H1 (cell line): ENCODE data around the gene ZFP1. TPM values are rescaled to one million over a fixed set of nuclear protein-coding genes. Genes with fewer than 3 reads are reported as not detected.

ENCODE experiments used
- CTCF ChIA-PET: fragments of 300-600 bp; sonication (Branson Sonifier 250); formaldehyde crosslinking; loops from one replicate; lab custom pipeline; 2021; ENCODE audit not compliant: partially characterized antibody; lab: Charles Lee
- POLR2A ChIA-PET: fragments of 300-600 bp; sonication (Branson Sonifier 250); formaldehyde crosslinking; loops from one replicate; lab custom pipeline; 2021; ENCODE audit warnings: inconsistent platforms; ENCODE audit not compliant: partially characterized antibody; lab: Charles Lee
- DNase-seq, 2 experiments: peaks; one replicate each; pipeline versions ENCODE4 v3.0.0 to v3.0.0-alpha.2; 2010 to 2022; ENCODE audit warnings: low spot score in 2 of 2, low read depth in 1 of 2, mixed read lengths in 1 of 2
- FAIRE-seq: peaks from 2 replicates; lab custom pipeline; 2011; peaks lifted over from hg19 to GRCh38; lab: Jason Lieb, UNC
- H2AFZ ChIP-seq: 2 replicates; pipeline ENCODE4 v1.8.1; 2012; ENCODE audit warnings: low read length, inconsistent platforms
- H2AK5ac ChIP-seq: 2 replicates; pipeline ENCODE4 v1.6.1; 2013; ENCODE audit warnings: low read depth, low read length
- H2BK120ac ChIP-seq: replicated peaks from 2 replicates; pipeline ENCODE3; 2013; ENCODE audit warnings: low read depth, low read length, inconsistent platforms
- H2BK12ac ChIP-seq: 2 replicates; pipeline ENCODE4 v1.6.1; 2013; ENCODE audit warnings: low read depth, low read length
- H2BK15ac ChIP-seq: 2 replicates; pipeline ENCODE4 v1.6.1; 2013; ENCODE audit warnings: low read length
- H2BK20ac ChIP-seq: 2 replicates; pipeline ENCODE4 v1.6.1; 2013; ENCODE audit warnings: low read length
- H2BK5ac ChIP-seq: 2 replicates; pipeline ENCODE4 v1.6.1; 2013; ENCODE audit warnings: low read depth, low read length
- H3K14ac ChIP-seq: 2 replicates; pipeline ENCODE4 v1.6.1; 2013; ENCODE audit warnings: inconsistent platforms; ENCODE audit not compliant: insufficient read length
- H3K18ac ChIP-seq: 2 replicates; pipeline ENCODE4 v1.6.1; 2013; ENCODE audit warnings: low read length; ENCODE audit errors: extremely low read depth
- H3K23ac ChIP-seq: 2 replicates; pipeline ENCODE4 v1.6.1; 2013; ENCODE audit warnings: inconsistent platforms; ENCODE audit not compliant: insufficient read length
- H3K23me2 ChIP-seq: 2 replicates; pipeline ENCODE4 v1.6.1; 2013; ENCODE audit warnings: low read depth, low read length
- H3K27ac ChIP-seq: 2 replicates; pipeline ENCODE4 v1.6.1; 2011; ENCODE audit warnings: low read depth, low read length, inconsistent platforms
- H3K27me3 ChIP-seq, 4 experiments: replicated peaks in 1 of 4; 1 replicate in 1 of 4; 2 replicates in 3 of 4; pipeline versions ENCODE4 v1.6.1 to v1.8.1; 2011 to 2013; ENCODE audit warnings: low read length in 3 of 4, mild to moderate bottlenecking in 3 of 4, inconsistent platforms in 2 of 4, mixed read lengths in 2 of 4, moderate library complexity in 1 of 4; ENCODE audit not compliant: control insufficient read depth in 3 of 4, insufficient read depth in 3 of 4; ENCODE audit errors: extremely low read depth in 1 of 4
- H3K36me3 ChIP-seq, 4 experiments: 2 replicates each; pipeline versions ENCODE4 v1.6.1 to v1.8.1; 2011 to 2013; ENCODE audit warnings: mild to moderate bottlenecking in 4 of 4, low read length in 3 of 4, moderate library complexity in 2 of 4, control low read depth in 1 of 4, inconsistent platforms in 1 of 4; ENCODE audit not compliant: insufficient read depth in 4 of 4, control insufficient read depth in 2 of 4
- H3K4ac ChIP-seq: replicated peaks from 2 replicates; pipeline ENCODE3; 2013; ENCODE audit warnings: low read length, low read depth, mixed read lengths, inconsistent platforms; ENCODE audit not compliant: insufficient read length
- H3K4me1 ChIP-seq, 4 experiments: replicated peaks in 1 of 4; 1 replicate in 1 of 4; 2 replicates in 3 of 4; pipeline versions ENCODE4 v1.6.1 to v1.8.1; 2011 to 2013; ENCODE audit warnings: low read length in 3 of 4, inconsistent platforms in 2 of 4, mixed read lengths in 1 of 4; ENCODE audit not compliant: insufficient read depth in 4 of 4, control insufficient read depth in 3 of 4
- H3K4me2 ChIP-seq, 2 experiments: 2 replicates each; pipeline versions ENCODE4 v1.6.1 to v1.8.1; 2011 to 2013; ENCODE audit warnings: low read depth in 2 of 2, low read length in 2 of 2, control low read depth in 1 of 2, inconsistent platforms in 1 of 2, mild to moderate bottlenecking in 1 of 2; ENCODE audit not compliant: insufficient read depth in 1 of 2
- H3K4me3 ChIP-seq, 4 experiments: fragments of 200-600, 300-600 bp in 1 of 4; sonication (generic), shearing (Covaris generic), sonication (Bioruptor Twin) in 1 of 4; 2 replicates each; pipeline versions ENCODE4 v1.5.1 to v1.8.1; 2011 to 2016; ENCODE audit warnings: low read length in 4 of 4, low read depth in 3 of 4, control low read depth in 2 of 4, inconsistent platforms in 2 of 4, mild to moderate bottlenecking in 2 of 4, mixed read lengths in 1 of 4, moderate library complexity in 1 of 4; ENCODE audit not compliant: insufficient read depth in 2 of 4; ENCODE audit errors: extremely low read depth in 1 of 4
- H3K56ac ChIP-seq: replicated peaks from 2 replicates; pipeline ENCODE3; 2013; ENCODE audit warnings: low read depth, mild to moderate bottlenecking, mixed read lengths, low read length, inconsistent platforms; ENCODE audit not compliant: insufficient read length
- H3K79me1 ChIP-seq: 2 replicates; pipeline ENCODE4 v1.6.1; 2013; ENCODE audit warnings: low read depth, low read length, control low read depth
- H3K79me2 ChIP-seq, 2 experiments: 2 replicates each; pipeline versions ENCODE4 v1.6.1 to v1.8.1; 2012 to 2013; ENCODE audit warnings: low read length in 2 of 2, mild to moderate bottlenecking in 2 of 2, inconsistent platforms in 1 of 2; ENCODE audit not compliant: insufficient read depth in 2 of 2, control insufficient read depth in 1 of 2
- H3K9ac ChIP-seq, 4 experiments: replicated peaks in 1 of 4; 1 replicate in 1 of 4; 2 replicates in 3 of 4; pipeline versions ENCODE4 v1.6.1 to v1.8.1; 2011 to 2013; ENCODE audit warnings: low read depth in 3 of 4, low read length in 3 of 4, control low read depth in 2 of 4, mild to moderate bottlenecking in 2 of 4, moderate library complexity in 2 of 4, inconsistent platforms in 1 of 4; ENCODE audit errors: extremely low read depth in 1 of 4
- H3K9me3 ChIP-seq, 2 experiments: 2 replicates each; pipeline versions ENCODE4 v1.6.1 to v1.8.1; 2012 to 2013; ENCODE audit warnings: mild to moderate bottlenecking in 2 of 2, moderate library complexity in 2 of 2, control low read depth in 1 of 2, inconsistent platforms in 1 of 2, low read depth in 1 of 2, low read length in 1 of 2, mixed read lengths in 1 of 2; ENCODE audit not compliant: insufficient read depth in 2 of 2
- H4K20me1 ChIP-seq, 2 experiments: replicated peaks in 1 of 2; 2 replicates each; pipeline versions ENCODE3 to v1.8.1; 2011 to 2013; ENCODE audit warnings: inconsistent platforms in 2 of 2, low read length in 2 of 2, mild to moderate bottlenecking in 1 of 2; ENCODE audit not compliant: insufficient read depth in 2 of 2, control insufficient read depth in 1 of 2
- H4K5ac ChIP-seq: 2 replicates; pipeline ENCODE4 v1.6.1; 2013; ENCODE audit warnings: low read length, low read depth, mixed read lengths, inconsistent platforms; ENCODE audit not compliant: insufficient read length
- H4K8ac ChIP-seq: 2 replicates; pipeline ENCODE4 v1.8.0; 2013; ENCODE audit warnings: mild to moderate bottlenecking, moderate library complexity, low read length, inconsistent platforms; ENCODE audit not compliant: insufficient read depth; ENCODE audit errors: extremely low read depth
- H4K91ac ChIP-seq: replicated peaks from 2 replicates; pipeline ENCODE3; 2013; ENCODE audit warnings: low read length, mixed read lengths, inconsistent platforms; ENCODE audit not compliant: insufficient read length
- SIRT6 ChIP-seq: IDR thresholded peaks from one replicate; pipeline ENCODE4 v1.7.1; 2012; ENCODE audit warnings: low read length, inconsistent platforms
- WGBS, 2 experiments: shearing (Covaris generic) in 1 of 2; methylation state at CpG; one replicate each; pipeline versions ENCODE4 v1.1.6 to v1.1.7; 2013 to 2015; ENCODE audit warnings: low lambda C conversion rate in 2 of 2, mixed read lengths in 2 of 2, inconsistent platforms in 1 of 2, low coverage in 1 of 2, missing lambda C conversion rate in 1 of 2; ENCODE audit not compliant: insufficient replicate concordance in 2 of 2, insufficient coverage in 1 of 2, insufficient read length in 1 of 2; ENCODE audit errors: extremely low coverage in 1 of 2, missing lambda C conversion rate in 1 of 2; 5-methylcytosine and 5-hydroxymethylcytosine counted together
- polyA plus RNA-seq, 7 experiments: library from polyadenylated mRNA; depleted of rRNA in 3 of 7; stranded (reverse) in 5 of 7; unstranded in 2 of 7; fragments of >200 nt in 5 of 7; fragments of 200-250 nt in 2 of 7; gene quantifications; 1 replicate in 5 of 7; 2 replicates in 1 of 7; 4 replicates in 1 of 7; pipeline versions ENCODE4 v1.2.1 to v1.2.3, GENCODE V29; 2011 to 2013; ENCODE audit warnings: missing spikeins in 2 of 7, mixed read lengths in 2 of 7
- total RNA-seq: library from RNA; stranded (reverse); fragmentation: NEBNext Ultra II Directional; extraction: Animal tissue kit (Norgen Biotek cat#: 25700); gene quantifications from 2 replicates; pipeline ENCODE4 v1.2.1, GENCODE V29; 2021

Gene ZFP1
- total and polyA plus RNA-seq, 2 of the 8 experiments (the other 6 are each of a cell fraction or from before 2014, with no cell fraction given), result 4.0 to 11.2 TPM

GRCh38 chr16:75208242-75208825 is 60.0 kb downstream of the ZFP1 start:
- POLR2A ChIA-PET, result interaction anchor here (0.7 to 7.1 kb wide), 8 partner anchors 18 to 87 kb away, joined by 3 to 115 read pairs (median 3); no protein-coding TSS in a partner anchor
- no peak overlapping the region for H2AFZ ChIP-seq
- no peak overlapping the region for H3K4me3 ChIP-seq
- no peak for TF ChIP-seq SIRT6
- TF ChIP-seq, all 59 proteins: peak for 0
- Histone ChIP-seq H3K18ac (no peak overlapping the region), H3K23ac (no peak overlapping the region), H2BK20ac (no peak overlapping the region), H3K36me3 (no peaks in the 10 kb centered on the region), H2BK5ac (no peak overlapping the region), H3K4me2 (no peak overlapping the region), H2BK12ac (no peak overlapping the region), H3K4ac (no peak overlapping the region), H3K14ac (no peak overlapping the region), H3K79me1 (no peaks in the 10 kb centered on the region), H4K20me1 (no peaks in the 10 kb centered on the region), H3K56ac (no peak overlapping the region), H2BK120ac (no peak overlapping the region), H4K5ac (no peak overlapping the region), H2BK15ac (no peak overlapping the region), H3K79me2 (no peaks in the 10 kb centered on the region), H4K8ac (no peak overlapping the region), H3K27me3 (no peaks in the 10 kb centered on the region), H3K9ac (no peak overlapping the region), H3K4me1 (no peaks in the 10 kb centered on the region; a peak in 1 of 7 replicates), H2AK5ac (no peak overlapping the region), H4K91ac (no peak overlapping the region), H3K9me3 (no peaks in the 10 kb centered on the region), H3K27ac (no peak overlapping the region), H3K23me2 (no peaks in the 10 kb centered on the region)
- WGBS, 2 experiments, result 90% methylated on average over 13 of the region's 13 CpGs; no CpG with 5 or more reads in 1 of the 2 experiments
- CTCF ChIA-PET, result interaction anchor here (0.5 to 15.0 kb wide), 11 partner anchors 9 to 263 kb away, joined by 3 to 157 read pairs (median 3); no protein-coding TSS in a partner anchor
- DNase-seq, result no peak
- no peak for FAIRE-seq
